Heart left ventricle (tissue), 13 donors: ENCODE data around the gene SLC13A4.

Source experiments
- POLR2A ChIP-seq, 2 donors: fragments of 450-650 bp; IDR thresholded peaks; one replicate each; pipeline ENCODE4 v1.6.1; 2017; ENCODE audit warnings: antibody characterized with exemption in 2 of 2, mild to moderate bottlenecking in 2 of 2, moderate library complexity in 2 of 2
- TF ChIP-seq, protein P1 (sequence below), 12 donors: fragments of 200-600 bp; sonication (generic) in 4 of 12; IDR thresholded peaks; one replicate each; pipeline versions ENCODE4 v1.5.0 to v1.8.0; 2018 to 2022; ENCODE audit warnings: antibody characterized with exemption in 12 of 12, mild to moderate bottlenecking in 5 of 12
- donor health status: ischemic (EF 13 %, LVEDD 7.1; RV severe dilation, severe dysfunction).
- donor health status: DM: no; HTN: yes; CAD: no.
- donor health status: DM: no; HTN: no; CAD: no.
- donor health status: ischemic (EF 25% LVEDD 6.9; RV normal size, moderate dysfunction).
- donor health status: ischemic (EF 25% LVEDD 5.7; RV mildly dilated, moderate dysfunction).
- donor health status: ischemic (EF 35%, LVEDD 5.7; RV mildly dilated, moderate dysfunction).
- donor health status: nonischemic (EF 11% LVEDD 7.7; RV severe dilation, severe dysfunction).
- donor health status: DM: yes; HTN: yes; CAD: no.
- donor health status: PGD.
- donor health status: ischemic (EF 29% LVEDD 5.4; RV normal size, mild dysfunction).
- donor health status: nonischemic (EF 23%, LVEDD 6.1; RV moderate dilation, normal function).

- TF ChIP-seq, protein P1, sequence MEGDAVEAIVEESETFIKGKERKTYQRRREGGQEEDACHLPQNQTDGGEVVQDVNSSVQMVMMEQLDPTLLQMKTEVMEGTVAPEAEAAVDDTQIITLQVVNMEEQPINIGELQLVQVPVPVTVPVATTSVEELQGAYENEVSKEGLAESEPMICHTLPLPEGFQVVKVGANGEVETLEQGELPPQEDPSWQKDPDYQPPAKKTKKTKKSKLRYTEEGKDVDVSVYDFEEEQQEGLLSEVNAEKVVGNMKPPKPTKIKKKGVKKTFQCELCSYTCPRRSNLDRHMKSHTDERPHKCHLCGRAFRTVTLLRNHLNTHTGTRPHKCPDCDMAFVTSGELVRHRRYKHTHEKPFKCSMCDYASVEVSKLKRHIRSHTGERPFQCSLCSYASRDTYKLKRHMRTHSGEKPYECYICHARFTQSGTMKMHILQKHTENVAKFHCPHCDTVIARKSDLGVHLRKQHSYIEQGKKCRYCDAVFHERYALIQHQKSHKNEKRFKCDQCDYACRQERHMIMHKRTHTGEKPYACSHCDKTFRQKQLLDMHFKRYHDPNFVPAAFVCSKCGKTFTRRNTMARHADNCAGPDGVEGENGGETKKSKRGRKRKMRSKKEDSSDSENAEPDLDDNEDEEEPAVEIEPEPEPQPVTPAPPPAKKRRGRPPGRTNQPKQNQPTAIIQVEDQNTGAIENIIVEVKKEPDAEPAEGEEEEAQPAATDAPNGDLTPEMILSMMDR (IDR thresholded peaks at IDR 0.05), result no peak
- TF ChIP-seq POLR2A (IDR thresholded peaks at IDR 0.05), result no peak
These were observed 25.8 kb upstream of the SLC13A4 start for GRCh38 chr7:135753616-135754413.
